Measurements from ENCODE around the gene IDH2. TPM values are rescaled to one million over a fixed set of nuclear protein-coding genes. Genes with fewer than 3 reads are reported as not detected.
A peak's percentile ranks its signal among the peaks of the same experiment; 100 is the strongest.

IDH2 gene
- polyA plus RNA-seq, 1 donor (not counting 4 experiments of a cell fraction or from before 2014, with no cell fraction given), result 27.9 TPM

DNA sequence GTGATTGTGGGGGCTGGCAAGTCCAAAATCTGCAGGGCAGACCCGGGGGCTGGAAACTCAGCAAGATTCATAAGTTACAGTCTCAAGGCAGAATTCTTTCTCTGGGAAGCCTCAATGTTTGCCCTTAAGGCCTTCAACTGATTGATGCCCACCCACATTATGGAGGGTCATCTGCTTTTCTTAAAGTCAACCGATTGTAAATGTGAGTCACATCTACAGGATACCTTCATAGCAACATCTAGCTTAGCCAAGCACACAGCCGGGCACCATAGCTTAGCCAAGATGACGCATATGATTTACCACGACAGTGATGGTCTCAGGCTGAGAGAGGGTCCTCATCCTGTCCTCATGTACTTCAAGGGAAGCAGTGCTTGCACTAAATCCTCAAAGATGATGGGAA, 43.5 kb downstream of the IDH2 start:
- dilution Hi-C loops (cut with MboI; ENCODE audit: extremely low pct_ligation_motif_present, low sequenced_read_pairs), result no loop called here
- H3K27ac ChIP-seq (ENCODE audit: control insufficient read depth, insufficient read depth, low read length), result peak overlapping the region; percentile 78

DNA sequence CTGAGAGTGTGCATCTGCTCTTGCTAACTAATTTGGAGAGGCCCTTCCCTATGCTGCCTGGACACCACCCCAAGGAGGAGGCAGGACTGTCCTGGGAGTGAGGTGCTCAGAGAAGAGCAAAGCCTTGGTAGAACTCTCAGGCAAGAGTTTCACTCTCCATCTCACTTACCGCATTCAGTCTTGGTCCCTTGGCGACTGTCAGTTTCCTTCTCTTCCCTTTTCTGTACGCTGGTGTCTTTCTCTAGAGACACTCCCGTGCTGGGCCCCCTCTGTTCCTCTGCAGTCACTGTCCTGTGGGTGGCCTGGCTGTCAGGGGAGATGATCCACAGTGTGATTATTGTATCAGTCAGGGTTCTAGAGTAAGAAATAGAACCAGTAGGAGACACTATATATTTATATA, 44.0 kb downstream of the IDH2 start:
- no peaks in the 10 kb centered on the region for H4K20me1 ChIP-seq (ENCODE audit: control insufficient read depth, extremely low read depth, insufficient read depth, low read length)
- H3K27me3 ChIP-seq (ENCODE audit: control insufficient read depth, extremely low read depth, insufficient read depth, low read length), result no peaks in the 10 kb centered on the region
- FAIRE-seq (no peak), DNase-seq (ENCODE audit: low read depth, low spot score) (no peak)
- H3K9me3 ChIP-seq (ENCODE audit: control insufficient read depth, low read depth, low read length), result no peaks in the 10 kb centered on the region
- dilution Hi-C loops (cut with MboI; ENCODE audit: extremely low pct_ligation_motif_present, low sequenced_read_pairs), result no loop called here
- H3K4me3 ChIP-seq (ENCODE audit: control insufficient read depth in 2 of 3, extremely low read depth in 1 of 3, insufficient read depth in 2 of 3, low read depth in 1 of 3, low read length in 3 of 3), result no peak overlapping the region
- TF ChIP-seq EZH2 (IDR thresholded peaks at IDR 0.05; ENCODE audit: low read length), result no peak
- TF ChIP-seq, protein P1, sequence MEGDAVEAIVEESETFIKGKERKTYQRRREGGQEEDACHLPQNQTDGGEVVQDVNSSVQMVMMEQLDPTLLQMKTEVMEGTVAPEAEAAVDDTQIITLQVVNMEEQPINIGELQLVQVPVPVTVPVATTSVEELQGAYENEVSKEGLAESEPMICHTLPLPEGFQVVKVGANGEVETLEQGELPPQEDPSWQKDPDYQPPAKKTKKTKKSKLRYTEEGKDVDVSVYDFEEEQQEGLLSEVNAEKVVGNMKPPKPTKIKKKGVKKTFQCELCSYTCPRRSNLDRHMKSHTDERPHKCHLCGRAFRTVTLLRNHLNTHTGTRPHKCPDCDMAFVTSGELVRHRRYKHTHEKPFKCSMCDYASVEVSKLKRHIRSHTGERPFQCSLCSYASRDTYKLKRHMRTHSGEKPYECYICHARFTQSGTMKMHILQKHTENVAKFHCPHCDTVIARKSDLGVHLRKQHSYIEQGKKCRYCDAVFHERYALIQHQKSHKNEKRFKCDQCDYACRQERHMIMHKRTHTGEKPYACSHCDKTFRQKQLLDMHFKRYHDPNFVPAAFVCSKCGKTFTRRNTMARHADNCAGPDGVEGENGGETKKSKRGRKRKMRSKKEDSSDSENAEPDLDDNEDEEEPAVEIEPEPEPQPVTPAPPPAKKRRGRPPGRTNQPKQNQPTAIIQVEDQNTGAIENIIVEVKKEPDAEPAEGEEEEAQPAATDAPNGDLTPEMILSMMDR (optimal IDR thresholded peaks at IDR 0.05 in 1 of 3, IDR thresholded peaks at IDR 0.05 in 1 of 3, conservative IDR thresholded peaks at IDR 0.05 in 1 of 3; ENCODE audit: extremely low read depth in 1 of 3, insufficient read depth in 2 of 3, low read length in 3 of 3), result no peak
- peaks cover 5% of the 10 kb centered on the region for H3K79me2 ChIP-seq (ENCODE audit: control insufficient read depth, insufficient read depth, low read length)
- H3K27ac ChIP-seq (ENCODE audit: control insufficient read depth, insufficient read depth, low read length), result no peak overlapping the region
- H3K4me1 ChIP-seq (ENCODE audit: control insufficient read depth, extremely low read depth, insufficient read depth, low read length), result peaks cover 32% of the 10 kb centered on the region
- no peak overlapping the region for H2AFZ ChIP-seq (ENCODE audit: control insufficient read depth, low read length)
- H3K9me1 ChIP-seq (ENCODE audit: control insufficient read depth, extremely low read depth, insufficient read depth, low read length), result peaks cover 3% of the 10 kb centered on the region
- no peak overlapping the region for H3K4me2 ChIP-seq (ENCODE audit: control insufficient read depth, extremely low read depth, insufficient read depth, low read depth, low read length)
- no peaks in the 10 kb centered on the region for H3K36me3 ChIP-seq (ENCODE audit: control insufficient read depth in 2 of 2, extremely low read depth in 1 of 2, insufficient read depth in 2 of 2, low read length in 2 of 2)
- H3K9ac ChIP-seq (ENCODE audit: control insufficient read depth, extremely low read depth, insufficient read depth, low read length), result no peak overlapping the region

More for the DNA sequence above, 43.5 kb downstream of the IDH2 start:
- Histone ChIP-seq H3K9me3 (ENCODE audit: control insufficient read depth, low read depth, low read length) (no peaks in the 10 kb centered on the region), H4K20me1 (ENCODE audit: control insufficient read depth, extremely low read depth, insufficient read depth, low read length) (no peaks in the 10 kb centered on the region), H3K4me1 (ENCODE audit: control insufficient read depth, extremely low read depth, insufficient read depth, low read length) (peaks cover 34% of the 10 kb centered on the region), H3K36me3 (ENCODE audit: control insufficient read depth in 2 of 2, extremely low read depth in 1 of 2, insufficient read depth in 2 of 2, low read length in 2 of 2) (no peaks in the 10 kb centered on the region), H3K79me2 (ENCODE audit: control insufficient read depth, insufficient read depth, low read length) (peaks cover 5% of the 10 kb centered on the region), H3K9ac (ENCODE audit: control insufficient read depth, extremely low read depth, insufficient read depth, low read length) (no peak overlapping the region), H3K4me2 (ENCODE audit: control insufficient read depth, extremely low read depth, insufficient read depth, low read depth, low read length) (no peak overlapping the region), H3K9me1 (ENCODE audit: control insufficient read depth, extremely low read depth, insufficient read depth, low read length) (peaks cover 3% of the 10 kb centered on the region), H3K4me3 (ENCODE audit: control insufficient read depth in 2 of 3, extremely low read depth in 1 of 3, insufficient read depth in 2 of 3, low read depth in 1 of 3, low read length in 3 of 3) (no peak overlapping the region), H3K27me3 (ENCODE audit: control insufficient read depth, extremely low read depth, insufficient read depth, low read length) (no peaks in the 10 kb centered on the region), H2AFZ (ENCODE audit: control insufficient read depth, low read length) (no peak overlapping the region)
- DNase-seq (ENCODE audit: low read depth, low spot score) (no peak), FAIRE-seq (no peak)
- TF ChIP-seq EZH2 (IDR thresholded peaks at IDR 0.05; ENCODE audit: low read length), result no peak
- TF ChIP-seq, protein P1 (optimal IDR thresholded peaks at IDR 0.05 in 1 of 3, IDR thresholded peaks at IDR 0.05 in 1 of 3, conservative IDR thresholded peaks at IDR 0.05 in 1 of 3; ENCODE audit: extremely low read depth in 1 of 3, insufficient read depth in 2 of 3, low read length in 3 of 3), result no peak
